Measurements from ENCODE around the gene FBXO9. TPM values are rescaled to one million over a fixed set of nuclear protein-coding genes. Genes with fewer than 3 reads are reported as not detected.

The FBXO9 gene
- total and polyA plus RNA-seq, 2 of the 8 experiments (the other 6 are each of a cell fraction or from before 2014, with no cell fraction given): 41.3 to 50.9 TPM

- no peaks in the 10 kb centered on the region for H3K4me1 ChIP-seq (replicated peaks in 1 of 4; ENCODE audit: control insufficient read depth in 3 of 4, insufficient read depth in 4 of 4, low read length in 3 of 4)
- H2AK5ac ChIP-seq (ENCODE audit: low read depth, low read length): no peak overlapping the region
- POLR2A ChIA-PET (ENCODE audit: partially characterized antibody): no interaction called here
- no peak overlapping the region for H2BK15ac ChIP-seq (ENCODE audit: low read length)
- H3K23ac ChIP-seq (ENCODE audit: insufficient read length): no peak overlapping the region
- no peak overlapping the region for H3K4ac ChIP-seq (replicated peaks; ENCODE audit: insufficient read length, low read depth, low read length)
- no peak overlapping the region for H3K9ac ChIP-seq (replicated peaks in 1 of 4; ENCODE audit: extremely low read depth in 1 of 4, low read depth in 3 of 4, low read length in 3 of 4)
- no peaks in the 10 kb centered on the region for H3K79me2 ChIP-seq (ENCODE audit: control insufficient read depth in 1 of 2, insufficient read depth in 2 of 2, low read length in 2 of 2)
- TF ChIP-seq SIRT6 (IDR thresholded peaks at IDR 0.05; ENCODE audit: low read length) (no peak), BACH1 (IDR thresholded peaks at IDR 0.05; ENCODE audit: low read length) (no peak)
- TF ChIP-seq, protein P1, sequence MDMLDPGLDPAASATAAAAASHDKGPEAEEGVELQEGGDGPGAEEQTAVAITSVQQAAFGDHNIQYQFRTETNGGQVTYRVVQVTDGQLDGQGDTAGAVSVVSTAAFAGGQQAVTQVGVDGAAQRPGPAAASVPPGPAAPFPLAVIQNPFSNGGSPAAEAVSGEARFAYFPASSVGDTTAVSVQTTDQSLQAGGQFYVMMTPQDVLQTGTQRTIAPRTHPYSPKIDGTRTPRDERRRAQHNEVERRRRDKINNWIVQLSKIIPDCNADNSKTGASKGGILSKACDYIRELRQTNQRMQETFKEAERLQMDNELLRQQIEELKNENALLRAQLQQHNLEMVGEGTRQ (IDR thresholded peaks at IDR 0.05; ENCODE audit: low read length): no peak
- TF ChIP-seq, protein P2, sequence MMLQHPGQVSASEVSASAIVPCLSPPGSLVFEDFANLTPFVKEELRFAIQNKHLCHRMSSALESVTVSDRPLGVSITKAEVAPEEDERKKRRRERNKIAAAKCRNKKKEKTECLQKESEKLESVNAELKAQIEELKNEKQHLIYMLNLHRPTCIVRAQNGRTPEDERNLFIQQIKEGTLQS (IDR thresholded peaks at IDR 0.05; ENCODE audit: insufficient read depth, low read depth, low read length): no peak
- H2BK120ac ChIP-seq (replicated peaks; ENCODE audit: low read depth, low read length): no peak overlapping the region
- no peak overlapping the region for H3K14ac ChIP-seq (ENCODE audit: insufficient read length)
- no peak for FAIRE-seq
- no peak for DNase-seq (ENCODE audit: low read depth in 1 of 2, low spot score in 2 of 2)
- H4K8ac ChIP-seq (ENCODE audit: extremely low read depth, insufficient read depth, low read length): no peak overlapping the region
- H2BK5ac ChIP-seq (ENCODE audit: low read depth, low read length): no peak overlapping the region
- peaks cover 0 to 12% (median 6%) of the 10 kb centered on the region in 4 experiments; a peak in 4 of 8 replicates for H3K36me3 ChIP-seq (ENCODE audit: control insufficient read depth in 2 of 4, insufficient read depth in 4 of 4, low read length in 3 of 4)
- no peak overlapping the region for H4K5ac ChIP-seq (ENCODE audit: insufficient read length, low read depth, low read length)
- H3K27me3 ChIP-seq (replicated peaks in 1 of 4; ENCODE audit: control insufficient read depth in 3 of 4, extremely low read depth in 1 of 4, insufficient read depth in 3 of 4, low read length in 3 of 4): no peaks in the 10 kb centered on the region
- 90% methylated on average over 4 of the region's 4 CpGs; no CpG with 5 or more reads in 1 of the 2 experiments for WGBS, 2 experiments (ENCODE audit: extremely low coverage in 1 of 2, insufficient coverage in 1 of 2, insufficient read length in 1 of 2, insufficient replicate concordance in 2 of 2, low coverage in 1 of 2, low lambda C conversion rate in 2 of 2, missing lambda C conversion rate in 1 of 2)
- CTCF ChIA-PET (ENCODE audit: partially characterized antibody): interaction anchor here (2.0 kb wide), 1 partner anchor 34 kb away, joined by 6 read pairs; no protein-coding TSS in a partner anchor
- H3K9me3 ChIP-seq (ENCODE audit: insufficient read depth in 2 of 2, low read depth in 1 of 2, low read length in 1 of 2): no peaks in the 10 kb centered on the region
- no peak overlapping the region for H3K18ac ChIP-seq (ENCODE audit: extremely low read depth, low read length)
- H2BK12ac ChIP-seq (ENCODE audit: low read depth, low read length): no peak overlapping the region
- H3K23me2 ChIP-seq (ENCODE audit: low read depth, low read length): no peaks in the 10 kb centered on the region
- H3K4me2 ChIP-seq (ENCODE audit: insufficient read depth in 1 of 2, low read depth in 2 of 2, low read length in 2 of 2): no peak overlapping the region
- no peak overlapping the region for H2BK20ac ChIP-seq (ENCODE audit: low read length)
- no peaks in the 10 kb centered on the region for H4K20me1 ChIP-seq (replicated peaks in 1 of 2; ENCODE audit: control insufficient read depth in 1 of 2, insufficient read depth in 2 of 2, low read length in 2 of 2)
- H2AFZ ChIP-seq (ENCODE audit: low read length): no peak overlapping the region
- no peak overlapping the region for H3K56ac ChIP-seq (replicated peaks; ENCODE audit: insufficient read length, low read depth, low read length)
- H4K91ac ChIP-seq (replicated peaks; ENCODE audit: insufficient read length, low read length): no peak overlapping the region
- no peaks in the 10 kb centered on the region for H3K79me1 ChIP-seq (ENCODE audit: low read depth, low read length)
- H3K27ac ChIP-seq (ENCODE audit: low read depth, low read length): no peak overlapping the region
- no peak overlapping the region for H3K4me3 ChIP-seq (ENCODE audit: extremely low read depth in 1 of 4, insufficient read depth in 2 of 4, low read depth in 3 of 4, low read length in 4 of 4)
These were observed 33.9 kb upstream of the FBXO9 start for GRCh38 chr6:53031281-53031680.
